ENCODE data around the gene ADAM10. TPM values are rescaled to one million over a fixed set of nuclear protein-coding genes. Genes with fewer than 3 reads are reported as not detected.
"Not testable (repeated sequence)": the region's sequence is repeated elsewhere in the genome, so short reads cannot be mapped to it uniquely, and the experiment has no call there.

The ADAM10 gene
- total RNA-seq, 1 donor from 2014 or later = 64.9 TPM

- DNase-seq (ENCODE audit: missing footprints) = no peak
- ATAC-seq = no peak
- intact Hi-C loops (cut with DNase I) = no loop called here
Measured at GRCh38 chr15:58639002-58639756, 110.3 kb downstream of the ADAM10 start.

- DNase-seq (ENCODE audit: missing footprints) = no peak
- intact Hi-C loops (cut with DNase I) = no loop called here
- no peak for ATAC-seq
Measured at GRCh38 chr15:58632789-58633188, 116.7 kb downstream of the ADAM10 start.

GRCh38 chr15:58631319-58631718 is 118.2 kb downstream of the ADAM10 start:
- no peak for ATAC-seq

GRCh38 chr15:58629625-58630024 is 119.9 kb downstream of the ADAM10 start:
- ATAC-seq (no peak), DNase-seq (ENCODE audit: missing footprints) (no peak)
- intact Hi-C loops (cut with DNase I) = no loop called here

More at GRCh38 chr15:58631319-58631718, 118.2 kb downstream of the ADAM10 start:
- no peak for DNase-seq (ENCODE audit: missing footprints)
- intact Hi-C loops (cut with DNase I) = no loop called here

- ATAC-seq = peak; percentile 61
- DNase-seq (ENCODE audit: missing footprints) = no peak
- intact Hi-C loops (cut with DNase I) = no loop called here
Measured at GRCh38 chr15:58628206-58628947, 121.1 kb downstream of the ADAM10 start.

- DNase-seq (ENCODE audit: missing footprints) (no peak), ATAC-seq (peak; percentile 40)
- intact Hi-C loops (cut with DNase I) = no loop called here
Measured at GRCh38 chr15:58627701-58628100, 121.8 kb downstream of the ADAM10 start.

- DNase-seq (ENCODE audit: missing footprints) (no peak), ATAC-seq (no peak)
- intact Hi-C loops (cut with DNase I) = no loop called here
Measured at GRCh38 chr15:58627046-58627445, 122.5 kb downstream of the ADAM10 start.

- intact Hi-C loops (cut with DNase I) = no loop called here
- no peak for ATAC-seq
- no peak for DNase-seq (ENCODE audit: missing footprints)
Measured at GRCh38 chr15:58626378-58626777, 123.1 kb downstream of the ADAM10 start.

GRCh38 chr15:58622877-58623276 is 126.6 kb downstream of the ADAM10 start:
- intact Hi-C loops (cut with DNase I) = no loop called here
- DNase-seq (ENCODE audit: missing footprints) = no peak
- ATAC-seq = no peak

- DNase-seq (ENCODE audit: missing footprints); ATAC-seq; intact Hi-C loops (cut with DNase I): not testable (repeated sequence)
Measured at GRCh38 chr15:58620268-58620667, 129.2 kb downstream of the ADAM10 start.

- DNase-seq (ENCODE audit: missing footprints) = no peak
- no peak for ATAC-seq
- intact Hi-C loops (cut with DNase I) = no loop called here
Measured at GRCh38 chr15:58616171-58616570, 133.3 kb downstream of the ADAM10 start.

GRCh38 chr15:58611731-58612676 is 137.5 kb downstream of the ADAM10 start:
- no peak for ATAC-seq
- DNase-seq (ENCODE audit: missing footprints) = no peak
- intact Hi-C loops (cut with DNase I) = no loop called here

GRCh38 chr15:58608711-58609110 is 140.8 kb downstream of the ADAM10 start:
- DNase-seq (ENCODE audit: missing footprints) = no peak
- intact Hi-C loops (cut with DNase I) = no loop called here
- ATAC-seq = no peak

GRCh38 chr15:58608129-58608590 is 141.3 kb downstream of the ADAM10 start:
- ATAC-seq = no peak
- intact Hi-C loops (cut with DNase I) = no loop called here
- no peak for DNase-seq (ENCODE audit: missing footprints)

GRCh38 chr15:58606577-58607080 is 142.9 kb downstream of the ADAM10 start:
- intact Hi-C loops (cut with DNase I) = no loop called here
- ATAC-seq (no peak), DNase-seq (ENCODE audit: missing footprints) (no peak)

- intact Hi-C loops (cut with DNase I) = no loop called here
- ATAC-seq (no peak), DNase-seq (ENCODE audit: missing footprints) (no peak)
Measured at GRCh38 chr15:58605931-58606530, 143.5 kb downstream of the ADAM10 start.

GRCh38 chr15:58604455-58604923 is 145.0 kb downstream of the ADAM10 start:
- DNase-seq (ENCODE audit: missing footprints) = no peak
- intact Hi-C loops (cut with DNase I) = no loop called here

GRCh38 chr15:58603927-58604326 is 145.6 kb downstream of the ADAM10 start:
- DNase-seq (ENCODE audit: missing footprints); ATAC-seq; intact Hi-C loops (cut with DNase I): not testable (repeated sequence)

More at GRCh38 chr15:58604455-58604923, 145.0 kb downstream of the ADAM10 start:
- no peak for ATAC-seq
